Lower lobe of right lung (tissue), 2 donors: ENCODE results near the gene CACNA1H. TPM values are rescaled to one million over a fixed set of nuclear protein-coding genes. Genes with fewer than 3 reads are reported as not detected.
"Not testable (repeated sequence)": the region's sequence is repeated elsewhere in the genome, so short reads cannot be mapped to it uniquely, and the experiment has no call there.

Experiments used
- ATAC-seq, 2 donors: fragments of 200-7000 bp; cut with Tn5 transposase; one replicate each; pipeline ENCODE4 v1.9.1; 2020 to 2022; ENCODE audit warnings: mild to moderate bottlenecking in 2 of 2, moderate library complexity in 2 of 2
- DNase-seq: peaks from one replicate; pipeline ENCODE4 v3.0.0-alpha.2; 2020
- H3K27ac ChIP-seq: fragments of 200-600 bp; one replicate; pipeline ENCODE4 v1.8.0; 2022
- H3K27me3 ChIP-seq: fragments of 200-600 bp; one replicate; pipeline ENCODE4 v1.8.0; 2022; ENCODE audit warnings: low read depth
- H3K36me3 ChIP-seq: fragments of 200-600 bp; one replicate; pipeline ENCODE4 v1.8.0; 2022; ENCODE audit warnings: mild to moderate bottlenecking
- H3K4me1 ChIP-seq: fragments of 200-600 bp; one replicate; pipeline ENCODE4 v1.8.0; 2022
- H3K4me3 ChIP-seq: fragments of 200-600 bp; one replicate; pipeline ENCODE4 v1.8.0; 2022; ENCODE audit warnings: mild to moderate bottlenecking
- H3K9me3 ChIP-seq: fragments of 200-600 bp; one replicate; pipeline ENCODE4 v1.8.0; 2022
- CTCF ChIP-seq: fragments of 200-600 bp; IDR thresholded peaks from one replicate; pipeline ENCODE4 v1.8.0; 2022; ENCODE audit warnings: antibody characterized with exemption, mild to moderate bottlenecking
- intact Hi-C: fragments of 100-400 bp; cut with DNase I; formaldehyde crosslinking; loops from one replicate; pipeline ENCODE4 v1.11.0; 2022
- total RNA-seq: library from RNA; stranded (reverse); fragmentation: NEBNext Ultra II Directional; extraction: Animal tissue kit (Norgen Biotek cat#: 25700); gene quantifications from one replicate; pipeline ENCODE4 v1.2.1, GENCODE V29; 2021
- donor health status: DM: no; HTN: yes; CAD: no; lungs with severe emphysema.

The CACNA1H gene
- total RNA-seq, 1 donor from 2014 or later, result 8.4 TPM

- no peak overlapping the region for H3K27ac ChIP-seq
- no peak overlapping the region for H3K4me3 ChIP-seq
- H3K9me3 ChIP-seq, result no peaks in the 10 kb centered on the region
- no peaks in the 10 kb centered on the region for H3K4me1 ChIP-seq
- DNase-seq (peak; percentile 50), ATAC-seq (peak; percentile 5 to 13)
- no peak for TF ChIP-seq CTCF
- intact Hi-C loops, result no loop called here
- H3K36me3 ChIP-seq, result no peaks in the 10 kb centered on the region
- peaks cover 14% of the 10 kb centered on the region for H3K27me3 ChIP-seq
These were observed 92.0 kb downstream of the CACNA1H start for GRCh38 chr16:1244881-1245280.

GRCh38 chr16:1245452-1246020 is 92.6 kb downstream of the CACNA1H start:
- intact Hi-C loops, result no loop called here
- H3K4me3 ChIP-seq, result no peak overlapping the region

GRCh38 chr16:1247903-1248537 is 95.1 kb downstream of the CACNA1H start:
- DNase-seq, intact Hi-C loops: not testable (repeated sequence)

More at GRCh38 chr16:1245452-1246020, 92.6 kb downstream of the CACNA1H start:
- no peak for DNase-seq
- no peak for ATAC-seq
- Histone ChIP-seq H3K36me3 (no peaks in the 10 kb centered on the region), H3K27me3 (peaks cover 14% of the 10 kb centered on the region), H3K4me1 (no peaks in the 10 kb centered on the region), H3K27ac (no peak overlapping the region), H3K9me3 (no peaks in the 10 kb centered on the region)
- TF ChIP-seq CTCF, result no peak

GRCh38 chr16:1249031-1249755 is 96.3 kb downstream of the CACNA1H start:
- H3K27ac ChIP-seq, H3K9me3 ChIP-seq, DNase-seq, H3K36me3 ChIP-seq, H3K4me3 ChIP-seq, intact Hi-C loops, H3K4me1 ChIP-seq: not testable (repeated sequence)
- ATAC-seq, result peak; percentile 79 to 84
- peaks cover 14% of the 10 kb centered on the region for H3K27me3 ChIP-seq

More at GRCh38 chr16:1247903-1248537, 95.1 kb downstream of the CACNA1H start:
- H3K4me1 ChIP-seq, H3K4me3 ChIP-seq, ATAC-seq, H3K36me3 ChIP-seq, H3K27ac ChIP-seq, H3K9me3 ChIP-seq: not testable (repeated sequence)
- H3K27me3 ChIP-seq, result peaks cover 14% of the 10 kb centered on the region

GRCh38 chr16:1253701-1254364 is 100.9 kb downstream of the CACNA1H start:
- H3K9me3 ChIP-seq, DNase-seq, H3K4me1 ChIP-seq, H3K27ac ChIP-seq, intact Hi-C loops, H3K36me3 ChIP-seq, H3K4me3 ChIP-seq, ATAC-seq: not testable (repeated sequence)
- H3K27me3 ChIP-seq, result peaks cover 13% of the 10 kb centered on the region

GRCh38 chr16:1254821-1255220 is 101.9 kb downstream of the CACNA1H start:
- H3K4me1 ChIP-seq, ATAC-seq, intact Hi-C loops, H3K27ac ChIP-seq, H3K4me3 ChIP-seq, DNase-seq, H3K9me3 ChIP-seq, H3K36me3 ChIP-seq: not testable (repeated sequence)
- H3K27me3 ChIP-seq, result peaks cover 23% of the 10 kb centered on the region

GRCh38 chr16:1255276-1256122 is 102.6 kb downstream of the CACNA1H start, which contains the start of gene TPSD1:
Gene TPSD1, plus strand, starts transcription at chr16:1256069. Its CDS starts 212 bp downstream, at chr16:1256281.
- ATAC-seq (peak; percentile 9 to 27), DNase-seq (peak; percentile 42)
- H3K9me3 ChIP-seq, H3K36me3 ChIP-seq, intact Hi-C loops, H3K4me1 ChIP-seq, H3K27ac ChIP-seq, H3K4me3 ChIP-seq: not testable (repeated sequence)
- peaks cover 30% of the 10 kb centered on the region for H3K27me3 ChIP-seq

- H3K27ac ChIP-seq, H3K9me3 ChIP-seq, H3K36me3 ChIP-seq, H3K4me1 ChIP-seq, intact Hi-C loops, H3K4me3 ChIP-seq: not testable (repeated sequence)
- ATAC-seq (peak in 1 of 2 donors; percentile 11), DNase-seq (peak; percentile 41)
- H3K27me3 ChIP-seq, result peaks cover 37% of the 10 kb centered on the region
These were observed 103.5 kb downstream of the CACNA1H start for GRCh38 chr16:1256296-1256873.
